Pancreas (tissue), 10 donors: ENCODE results near the gene ZRSR2. TPM values are rescaled to one million over a fixed set of nuclear protein-coding genes. Genes with fewer than 3 reads are reported as not detected.

Experiments used
- ATAC-seq, 4 donors: fragments of 200-7000 bp; cut with Tn5 transposase; one replicate each; pipeline versions ENCODE4 v1.8.0 to v1.9.1; 2020; ENCODE audit warnings: mild to moderate bottlenecking in 4 of 4, moderate library complexity in 4 of 4
- DNase-seq, 6 donors: peaks; one replicate each; pipeline ENCODE4 v3.0.0-alpha.2; 2020
- FAIRE-seq: peaks from 2 replicates; lab custom pipeline; 2012; peaks lifted over from hg19 to GRCh38; lab: Jason Lieb, UNC
- H3K27ac ChIP-seq, 4 donors: fragments of 200-600 bp; sonication (generic); 1 replicate in 3 of 4; 2 replicates in 1 of 4; pipeline versions ENCODE4 v1.5.0 to v1.8.0; 2020
- H3K27me3 ChIP-seq, 4 donors: fragments of 200-600 bp; one replicate each; pipeline ENCODE4 v1.8.0; 2021
- H3K36me3 ChIP-seq, 3 donors: fragments of 200-600 bp; sonication (generic) in 1 of 3; one replicate each; pipeline versions ENCODE4 v1.5.0 to v1.8.0; 2020 to 2021
- H3K4me1 ChIP-seq, 3 donors: fragments of 200-600 bp; one replicate each; pipeline ENCODE4 v1.8.0; 2021
- H3K4me3 ChIP-seq, 4 donors: fragments of 200-600 bp; sonication (generic) in 2 of 4; one replicate each; pipeline versions ENCODE4 v1.5.0 to v1.8.0; 2020 to 2021
- H3K9me3 ChIP-seq, 4 donors: fragments of 200-600 bp; one replicate each; pipeline ENCODE4 v1.8.0; 2021
- WGBS, 2 donors: extraction: QIAGEN DNeasy Blood & Tissue Kit; methylation state at CpG; one replicate each; pipeline ENCODE4 v1.1.7; 2013; 5-methylcytosine and 5-hydroxymethylcytosine counted together
- intact Hi-C, 3 donors: fragments of 100-400 bp; cut with DNase I; formaldehyde crosslinking; loops; one replicate each; pipeline versions ENCODE4 v1.11.1 to v1.14.2; 2022
- polyA plus RNA-seq, 2 donors: library from polyadenylated mRNA; stranded (reverse); fragments of 200-250 nt; gene quantifications; one replicate each; pipeline ENCODE4 v1.2.3, GENCODE V29; 2013
- total RNA-seq, 6 donors: library from RNA; stranded (reverse); fragmentation: NEBNext Ultra II Directional in 4 of 6; extraction: Animal tissue kit (Norgen Biotek cat#: 25700) in 4 of 6; gene quantifications; one replicate each; pipeline versions ENCODE4 v1.2.1 to v1.2.4, GENCODE V29; 2021 to 2023
- TF ChIP-seq, protein P1 (sequence below), 4 donors: fragments of 200-600 bp; sonication (generic) in 3 of 4; IDR thresholded peaks; one replicate each; pipeline versions ENCODE4 v1.5.0 to v1.8.0; 2021; ENCODE audit warnings: antibody characterized with exemption in 4 of 4
- donor health status: healthy with polysubstance abuse.
- donor health status: DM: no; HTN: no; CAD: no; lungs with moderate emphysema.
- donor health status: DM: no; HTN: no; CAD: no.
- donor health status: control.
- donor health status: control.
- donor health status: Bipolar disorder and iron deficiency.
- donor health status: DM: yes; HTN: yes; CAD: no.
- donor health status: DM: no; HTN: no; CAD: no.
- donor health status: DM: no; HTN: no; CAD: no.
- donor health status: DM: yes; HTN: yes; CAD: no.

The ZRSR2 gene
- total and polyA plus RNA-seq, 8 donors, result 3.0 to 33.1 (median 5.1) TPM

DNA sequence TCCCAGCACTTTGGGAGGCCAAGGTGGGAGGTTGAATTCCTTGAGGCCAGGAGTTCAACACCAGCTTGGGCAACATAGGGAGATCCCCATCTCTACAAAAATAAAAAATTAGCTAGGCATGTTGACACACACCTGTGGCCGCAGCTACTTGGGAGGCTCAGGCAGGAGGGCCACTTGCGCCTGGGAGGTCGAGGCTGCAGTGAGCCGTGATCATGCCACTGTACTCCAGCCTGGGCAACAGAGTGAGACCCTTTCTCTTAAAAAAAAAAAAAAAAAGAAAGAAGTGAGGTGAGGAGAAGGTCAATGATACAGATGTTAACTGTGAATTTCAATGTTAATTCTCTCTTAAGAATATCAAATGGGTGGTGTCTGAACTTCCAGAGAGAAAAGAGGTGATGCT lies 79.4 kb downstream of the ZRSR2 start:
- no peaks in the 10 kb centered on the region for H3K9me3 ChIP-seq
- DNase-seq (no peak), ATAC-seq (no peak), FAIRE-seq (no peak)
- no peaks in the 10 kb centered on the region for H3K27me3 ChIP-seq
- TF ChIP-seq, protein P1, sequence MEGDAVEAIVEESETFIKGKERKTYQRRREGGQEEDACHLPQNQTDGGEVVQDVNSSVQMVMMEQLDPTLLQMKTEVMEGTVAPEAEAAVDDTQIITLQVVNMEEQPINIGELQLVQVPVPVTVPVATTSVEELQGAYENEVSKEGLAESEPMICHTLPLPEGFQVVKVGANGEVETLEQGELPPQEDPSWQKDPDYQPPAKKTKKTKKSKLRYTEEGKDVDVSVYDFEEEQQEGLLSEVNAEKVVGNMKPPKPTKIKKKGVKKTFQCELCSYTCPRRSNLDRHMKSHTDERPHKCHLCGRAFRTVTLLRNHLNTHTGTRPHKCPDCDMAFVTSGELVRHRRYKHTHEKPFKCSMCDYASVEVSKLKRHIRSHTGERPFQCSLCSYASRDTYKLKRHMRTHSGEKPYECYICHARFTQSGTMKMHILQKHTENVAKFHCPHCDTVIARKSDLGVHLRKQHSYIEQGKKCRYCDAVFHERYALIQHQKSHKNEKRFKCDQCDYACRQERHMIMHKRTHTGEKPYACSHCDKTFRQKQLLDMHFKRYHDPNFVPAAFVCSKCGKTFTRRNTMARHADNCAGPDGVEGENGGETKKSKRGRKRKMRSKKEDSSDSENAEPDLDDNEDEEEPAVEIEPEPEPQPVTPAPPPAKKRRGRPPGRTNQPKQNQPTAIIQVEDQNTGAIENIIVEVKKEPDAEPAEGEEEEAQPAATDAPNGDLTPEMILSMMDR (IDR thresholded peaks at IDR 0.05), result no peak
- no peak overlapping the region for H3K4me3 ChIP-seq
- H3K36me3 ChIP-seq, result no peaks in the 10 kb centered on the region
- no peaks in the 10 kb centered on the region for H3K4me1 ChIP-seq
- 87 to 90% methylated on average over 4 of the region's 4 CpGs for WGBS, 2 donors
- no peak overlapping the region for H3K27ac ChIP-seq
- intact Hi-C loops, result no loop called here

- ATAC-seq (no peak), FAIRE-seq (no peak), DNase-seq (no peak)
- intact Hi-C loops, result no loop called here
- H3K9me3 ChIP-seq, result no peaks in the 10 kb centered on the region
- TF ChIP-seq, protein P1 (IDR thresholded peaks at IDR 0.05), result no peak
- WGBS, 2 donors, result 50 to 54% methylated on average over 4 of the region's 4 CpGs
- H3K27ac ChIP-seq, result no peak overlapping the region
- no peak overlapping the region for H3K4me3 ChIP-seq
- H3K27me3 ChIP-seq, result no peaks in the 10 kb centered on the region
- no peaks in the 10 kb centered on the region for H3K36me3 ChIP-seq
- H3K4me1 ChIP-seq, result no peaks in the 10 kb centered on the region
These were observed 80.0 kb downstream of the ZRSR2 start for GRCh38 chrX:15870310-15870709.

Other genes with a start within 250 kb of the ZRSR2 start
- gene ACE2, start 189.5 kb upstream of the ZRSR2 start, total RNA-seq, result 1 to 10 TPM in 4 of 6 donors, under 1 TPM in 2; 0.63 to 3.4 (median 2.0) TPM
- gene ACE2, start 189.5 kb upstream of the ZRSR2 start, polyA plus RNA-seq, result 1 to 10 TPM in 1 of 2 donors, under 1 TPM in 1; 0.49 to 2.6 TPM
- gene CLTRN, start 125.7 kb upstream of the ZRSR2 start, total RNA-seq, result 1 to 10 TPM in 3 of 6 donors, under 1 TPM in 3; 0.79 to 3.6 (median 1.5) TPM
- gene CLTRN, start 125.7 kb upstream of the ZRSR2 start, polyA plus RNA-seq, result 10 to 100 TPM in 1 of 2 donors, 1 to 10 TPM in 1; 3.3 to 14.6 TPM
- gene CA5B, start 52.2 kb upstream of the ZRSR2 start, total RNA-seq, result 1 to 10 TPM; 3.7 to 7.9 (median 5.2) TPM
- gene CA5B, start 52.2 kb upstream of the ZRSR2 start, polyA plus RNA-seq, result 1 to 10 TPM; 1.9 to 2.6 TPM
- 10 to 100 TPM in 2 of 6 donors, 1 to 10 TPM in 4; 4.8 to 17.5 (median 6.8) TPM for gene AP1S2, start 64.3 kb downstream of the ZRSR2 start, total RNA-seq
- 1 to 10 TPM; 4.0 to 8.3 TPM for gene AP1S2, start 64.3 kb downstream of the ZRSR2 start, polyA plus RNA-seq